Measurements from ENCODE around the gene FHIT.
"Not testable (repeated sequence)": the region's sequence is repeated elsewhere in the genome, so short reads cannot be mapped to it uniquely, and the experiment has no call there.

FHIT gene

DNA sequence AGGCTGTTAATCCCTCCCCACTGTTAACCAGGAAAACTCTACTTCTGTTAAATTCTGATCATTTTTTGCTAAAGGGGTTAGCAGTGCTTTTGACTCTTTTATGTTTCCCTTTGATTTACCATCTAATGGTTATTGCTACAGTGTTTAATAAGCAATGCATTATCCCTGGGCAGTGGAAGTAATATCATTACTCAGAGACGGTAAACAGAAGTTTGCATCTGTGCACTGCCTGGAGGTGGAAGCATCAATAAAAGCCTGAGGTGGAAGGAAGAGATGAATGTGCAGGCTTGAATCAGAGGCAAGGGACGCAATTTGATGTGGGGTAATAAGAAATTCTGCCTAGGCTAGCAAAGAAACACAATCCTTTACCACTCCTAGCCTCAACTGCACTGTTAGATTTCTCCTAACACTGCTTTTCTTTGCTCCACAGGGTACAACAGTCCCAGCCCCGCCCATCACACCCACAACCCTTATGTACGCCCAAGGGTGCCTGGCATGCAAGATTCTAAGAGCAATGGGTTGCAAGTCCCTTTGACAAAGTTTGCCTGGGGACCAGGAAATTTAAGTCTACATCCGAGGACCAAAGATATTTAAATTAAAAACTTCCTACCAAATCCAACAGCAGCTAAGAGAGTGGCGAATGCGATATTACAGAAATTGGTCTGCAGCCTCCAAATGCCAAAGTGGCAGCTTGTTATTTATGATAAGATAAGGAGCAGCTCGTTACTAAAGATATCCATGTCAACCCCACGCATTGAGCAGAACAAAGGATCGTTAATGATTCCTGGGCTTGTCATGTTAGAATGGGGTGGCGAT is 261.4 kb downstream of the FHIT start:
- DNase-seq (ENCODE audit: low read depth in 2 of 2) = no peak

- DNase-seq (ENCODE audit: low read depth in 2 of 2) = not testable (repeated sequence)
Observed at GRCh38 chr3:60987191-60987590, 264.1 kb downstream of the FHIT start.

DNA sequence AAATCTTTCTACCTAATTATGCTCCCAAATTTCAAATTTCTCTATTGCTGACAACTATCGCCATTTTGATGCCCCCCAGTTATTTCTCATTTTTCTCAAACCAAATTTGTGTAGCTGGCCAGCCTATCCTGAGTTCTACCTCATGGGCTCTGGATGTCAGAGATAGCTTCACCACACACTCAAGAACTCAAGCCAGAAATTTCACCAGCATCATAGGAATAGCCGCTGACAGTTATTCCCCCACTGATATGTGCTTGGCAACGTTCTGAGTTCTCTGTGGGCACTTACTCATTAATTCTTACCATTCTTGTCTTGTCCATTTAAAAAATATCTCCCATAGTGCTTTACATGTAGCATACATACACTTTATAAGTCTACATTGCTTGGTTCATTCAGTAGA is 264.7 kb downstream of the FHIT start:
- DNase-seq (ENCODE audit: low read depth in 2 of 2) = no peak

DNA sequence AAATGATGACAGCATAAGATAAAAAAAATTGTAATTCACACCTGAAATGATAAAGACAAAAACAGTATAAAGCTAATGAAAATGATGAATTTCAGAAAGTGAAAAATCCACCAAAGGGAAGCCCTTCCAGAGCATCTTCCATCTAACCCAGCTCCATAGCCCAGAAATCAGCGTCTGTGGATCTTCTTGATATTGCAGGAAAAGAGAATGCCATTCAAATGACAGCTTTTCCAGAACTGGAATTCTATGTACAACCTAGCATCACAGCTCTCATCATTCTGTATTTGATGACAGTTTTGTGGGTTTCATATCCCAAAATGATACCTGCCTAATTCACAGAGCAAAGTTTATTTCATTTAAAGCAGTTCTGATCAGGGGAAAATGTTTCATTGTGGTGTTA is 267.3 kb downstream of the FHIT start:
- DNase-seq (ENCODE audit: low read depth in 2 of 2) = no peak

DNA sequence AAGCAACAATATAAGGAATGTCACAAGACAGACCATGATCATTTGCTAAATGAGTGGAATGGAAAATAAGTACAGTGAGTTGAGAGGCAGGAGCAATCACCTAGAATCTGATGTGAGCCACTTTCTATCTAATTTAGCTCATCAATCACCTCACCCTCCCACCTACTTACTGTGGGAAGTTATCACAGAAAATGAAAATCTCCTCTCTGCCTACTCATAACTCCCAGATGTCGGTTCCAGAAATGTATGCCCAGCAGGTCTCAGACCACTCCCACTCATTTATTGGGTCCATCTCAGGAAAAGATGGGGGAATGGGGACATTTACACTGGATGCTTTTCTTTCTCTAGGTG is 270.9 kb downstream of the FHIT start:
- no peak for DNase-seq (ENCODE audit: low read depth in 2 of 2)

DNA sequence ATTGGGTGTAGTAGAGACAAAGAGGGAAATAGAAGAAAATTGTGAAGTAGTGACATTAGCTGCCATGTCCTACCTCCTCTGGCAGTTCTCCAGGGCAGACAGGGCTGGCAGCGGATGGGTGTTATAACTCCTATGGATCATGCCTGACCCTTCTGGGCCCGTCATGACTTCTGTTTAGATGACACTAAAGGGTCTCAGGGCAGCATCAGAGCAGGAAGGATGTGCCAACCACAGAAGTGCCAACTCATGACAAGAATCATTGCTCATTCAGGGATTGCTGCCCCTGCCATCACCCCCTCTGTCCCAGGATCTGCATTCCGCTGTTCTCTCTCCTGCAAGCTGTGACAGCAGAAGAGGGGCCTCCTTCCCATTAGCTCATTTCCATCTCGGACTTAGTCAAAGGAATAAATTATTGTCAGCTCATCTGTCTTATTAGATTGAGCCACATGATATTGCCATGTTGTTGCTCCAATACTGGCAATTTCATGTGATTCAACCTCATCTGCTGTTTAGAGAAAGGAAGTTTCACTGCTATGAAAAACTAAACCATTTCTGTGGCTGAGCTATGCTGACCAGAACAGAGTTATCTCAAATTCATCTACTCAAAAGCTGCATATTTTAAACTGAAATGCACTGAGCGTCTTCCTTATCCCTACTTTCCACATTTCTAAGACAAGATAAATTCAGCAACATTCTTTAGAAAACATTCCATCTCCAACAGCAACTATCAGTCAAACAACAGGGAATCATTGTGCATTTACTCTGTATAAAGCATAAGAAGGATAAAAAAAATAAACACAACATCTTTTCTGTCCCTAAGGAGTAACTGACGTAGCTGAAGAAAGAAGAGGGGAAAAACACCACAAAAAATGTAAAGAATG is 271.6 kb downstream of the FHIT start:
- DNase-seq (ENCODE audit: low read depth in 2 of 2) = no peak

- DNase-seq (ENCODE audit: low read depth in 2 of 2) = no peak
Observed at GRCh38 chr3:60973321-60973720, 277.9 kb downstream of the FHIT start.

DNA sequence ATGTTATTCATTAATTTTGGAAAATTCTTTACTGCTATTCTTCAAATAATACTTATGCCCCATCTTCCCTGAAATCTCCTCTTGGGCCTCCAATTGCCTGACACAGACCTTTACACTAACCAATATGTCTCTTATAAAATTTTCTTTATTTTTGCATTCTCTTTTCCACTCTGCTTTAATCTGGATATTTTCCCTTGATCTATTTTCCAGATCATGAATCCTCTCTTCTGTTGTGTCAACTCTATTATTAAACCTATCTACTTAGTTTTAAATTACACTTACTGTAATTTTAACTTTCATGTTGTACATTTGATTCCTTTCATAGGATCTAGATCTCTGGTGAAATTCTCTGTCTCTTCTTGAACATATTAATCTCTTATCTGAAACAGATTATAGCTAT is 278.7 kb downstream of the FHIT start:
- no peak for DNase-seq (ENCODE audit: low read depth in 2 of 2)

- DNase-seq (ENCODE audit: low read depth in 2 of 2) = no peak
Observed at GRCh38 chr3:60970850-60971249, 280.4 kb downstream of the FHIT start.

DNA sequence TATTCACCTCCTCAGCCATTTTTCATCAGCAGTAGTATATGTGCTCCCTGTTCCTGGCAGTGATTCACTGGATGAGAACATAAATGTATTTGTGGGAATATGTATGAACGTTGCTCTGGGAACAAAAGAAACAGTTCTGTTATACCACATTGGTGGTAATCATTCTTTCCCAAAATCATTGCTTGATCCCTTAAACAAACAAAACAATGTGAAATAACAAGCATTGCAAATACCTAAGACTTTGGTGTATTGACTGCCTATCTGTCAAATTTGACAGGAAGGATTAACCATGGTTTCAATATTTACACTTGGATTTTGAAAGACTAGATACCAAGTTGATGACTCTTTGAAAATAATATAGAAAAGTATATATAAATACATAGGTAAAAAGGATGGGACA is 284.1 kb downstream of the FHIT start:
- no peak for DNase-seq (ENCODE audit: low read depth in 2 of 2)

DNA sequence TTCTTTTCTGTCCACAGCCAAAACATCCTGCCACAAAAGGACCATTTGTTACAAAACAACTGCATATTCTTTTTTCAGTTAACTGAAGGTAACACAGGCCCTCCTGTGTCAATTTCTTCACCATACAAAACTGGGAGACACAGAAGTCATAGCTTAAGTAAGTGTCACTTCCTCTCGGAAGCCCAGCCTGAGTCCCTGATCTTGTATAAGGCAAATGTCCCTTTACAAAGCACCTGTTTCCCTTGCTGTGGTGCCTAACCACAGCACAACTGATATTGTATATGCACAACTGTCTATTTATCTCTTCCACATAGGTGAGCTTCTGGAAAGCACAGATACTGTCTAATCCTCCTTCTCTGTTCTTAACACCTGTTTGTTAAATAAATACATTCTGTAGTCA is 293.7 kb downstream of the FHIT start:
- no peak for DNase-seq (ENCODE audit: low read depth in 2 of 2)

DNA sequence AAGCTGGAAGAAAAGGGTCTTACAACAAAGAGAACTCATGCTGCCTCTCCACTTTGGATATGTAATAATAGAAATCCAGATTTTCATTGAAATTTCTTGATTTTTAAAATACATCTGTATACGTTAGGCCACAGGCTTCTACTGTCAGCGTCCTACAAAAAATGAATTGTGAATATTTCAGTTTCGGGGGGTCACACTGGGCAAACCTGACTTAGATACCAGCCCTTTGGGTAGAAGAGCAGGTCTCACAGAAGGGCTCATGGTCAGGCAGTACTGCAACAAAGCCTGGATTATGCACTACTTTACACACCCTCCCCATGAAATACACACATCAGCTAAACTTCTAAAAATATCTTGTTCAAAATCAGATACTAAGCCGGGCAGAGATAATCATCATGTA is 294.5 kb downstream of the FHIT start:
- no peak for DNase-seq (ENCODE audit: low read depth in 2 of 2)

DNA sequence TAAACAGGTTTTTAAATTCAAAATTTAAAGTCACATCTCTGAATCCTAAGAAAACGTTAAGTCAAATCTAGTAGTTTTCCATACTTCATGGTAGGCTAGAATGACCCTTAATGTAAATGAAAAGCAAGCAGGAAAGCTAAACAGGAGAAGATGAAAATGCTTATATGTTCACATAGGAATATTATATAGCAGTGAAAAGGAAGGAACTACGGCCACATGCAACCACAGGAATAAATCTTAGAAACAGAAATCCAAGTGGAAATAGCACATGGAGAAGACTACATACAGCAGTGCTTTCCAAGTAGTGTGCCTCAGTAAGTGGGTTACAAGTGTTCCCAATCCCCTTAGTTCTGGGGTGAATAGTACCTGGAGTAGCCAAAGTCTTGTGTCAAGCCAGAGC is 296.2 kb downstream of the FHIT start:
- DNase-seq (ENCODE audit: low read depth in 2 of 2) = no peak

DNA sequence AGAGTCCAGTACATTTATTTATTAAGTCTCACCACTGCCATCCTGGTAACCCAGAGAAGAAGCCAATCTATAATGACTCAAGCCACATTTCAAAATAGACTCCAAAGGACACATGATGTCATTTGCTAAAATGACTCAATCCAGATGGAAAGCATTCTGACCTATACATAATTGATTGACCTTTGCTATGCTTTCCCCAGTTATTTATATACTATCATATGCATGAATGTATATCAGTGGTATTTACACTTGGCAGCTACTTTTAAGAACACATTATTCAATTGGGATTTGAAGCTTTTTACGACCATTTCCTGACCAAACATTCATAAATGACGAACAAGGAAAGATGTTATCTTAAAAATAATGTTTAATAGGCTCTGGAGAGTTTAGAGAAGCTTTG is 297.2 kb downstream of the FHIT start:
- DNase-seq (ENCODE audit: low read depth in 2 of 2) = no peak

DNA sequence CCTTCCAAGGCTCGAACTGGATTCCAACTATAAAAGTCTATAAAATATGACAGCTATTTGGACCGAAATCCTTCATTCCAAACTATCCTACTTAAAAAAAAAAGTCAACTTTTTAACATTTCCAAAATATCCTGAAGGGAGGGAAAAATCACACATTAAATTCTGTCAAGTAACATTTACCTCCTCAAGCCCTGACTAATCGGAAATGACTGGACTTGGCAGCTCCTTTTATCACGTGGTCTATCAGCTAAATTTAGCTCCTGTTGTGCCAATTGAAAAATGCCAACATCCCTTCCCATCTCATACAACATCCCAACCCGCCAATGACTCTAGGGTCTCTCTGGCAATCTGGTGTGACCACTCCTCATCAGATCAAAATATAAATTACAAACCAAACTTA is 297.9 kb downstream of the FHIT start:
- DNase-seq (ENCODE audit: low read depth in 2 of 2) = no peak

DNA sequence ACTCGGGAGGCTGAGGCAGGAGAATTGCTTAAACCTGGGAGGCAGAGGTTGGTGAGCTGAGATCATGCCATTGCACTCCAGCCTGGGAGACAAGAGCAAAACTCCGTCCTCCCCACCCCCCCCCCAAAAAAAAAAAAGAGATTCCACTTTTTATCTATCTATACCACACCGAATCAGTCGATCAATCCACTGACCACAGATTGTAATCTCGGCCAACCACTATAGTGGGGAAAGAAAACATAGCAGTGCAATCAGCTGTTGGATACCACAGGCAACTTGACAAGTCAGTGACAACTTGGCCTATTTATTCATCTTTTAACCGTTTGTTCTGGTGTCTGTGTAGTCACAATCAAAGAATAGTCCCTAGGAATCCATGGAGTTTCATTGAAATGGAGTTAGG is 299.2 kb downstream of the FHIT start:
- DNase-seq (ENCODE audit: low read depth in 2 of 2) = no peak

DNA sequence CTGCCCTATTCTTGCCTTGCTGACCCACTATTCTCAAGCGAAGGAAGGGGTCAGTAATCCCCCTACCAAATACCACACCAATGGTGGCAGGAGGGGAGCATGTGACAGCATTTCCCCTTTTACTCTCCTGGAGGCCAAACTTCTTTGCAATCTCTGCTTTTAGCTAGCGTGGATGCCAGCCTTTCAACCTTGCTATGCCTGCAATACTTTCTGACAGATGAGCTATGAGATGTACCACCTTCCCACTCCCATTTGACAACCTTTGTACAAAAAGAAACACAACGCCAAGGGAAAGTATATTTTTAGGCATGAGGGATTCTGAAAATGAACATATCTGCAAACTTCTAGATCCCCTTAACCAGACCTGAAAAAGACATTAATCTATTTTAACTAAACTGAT is 302.1 kb downstream of the FHIT start:
- DNase-seq (ENCODE audit: low read depth in 2 of 2) = no peak

DNA sequence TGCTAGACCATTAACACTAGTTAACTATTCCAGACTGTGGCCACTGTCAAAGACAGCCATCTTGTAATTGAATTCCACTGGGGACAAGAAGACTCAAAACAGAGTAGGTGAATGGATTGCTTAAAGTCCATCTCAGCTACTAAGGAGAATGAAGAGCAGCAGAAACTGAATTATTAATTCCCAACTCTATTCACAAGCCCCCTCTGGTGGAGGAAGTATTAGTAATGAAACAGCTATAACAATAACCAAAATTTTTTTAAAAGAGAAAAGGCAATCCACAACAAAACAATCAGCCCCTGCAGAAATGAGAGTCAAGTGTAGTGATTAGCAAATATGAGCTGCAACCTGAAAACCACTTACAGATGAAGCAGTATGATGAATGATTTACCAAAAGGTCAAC is 302.8 kb downstream of the FHIT start:
- no peak for DNase-seq (ENCODE audit: low read depth in 2 of 2)

GRCh38 chr3:60935709-60936108 is 315.5 kb downstream of the FHIT start:
- no peak for DNase-seq (ENCODE audit: low read depth in 2 of 2)

DNA sequence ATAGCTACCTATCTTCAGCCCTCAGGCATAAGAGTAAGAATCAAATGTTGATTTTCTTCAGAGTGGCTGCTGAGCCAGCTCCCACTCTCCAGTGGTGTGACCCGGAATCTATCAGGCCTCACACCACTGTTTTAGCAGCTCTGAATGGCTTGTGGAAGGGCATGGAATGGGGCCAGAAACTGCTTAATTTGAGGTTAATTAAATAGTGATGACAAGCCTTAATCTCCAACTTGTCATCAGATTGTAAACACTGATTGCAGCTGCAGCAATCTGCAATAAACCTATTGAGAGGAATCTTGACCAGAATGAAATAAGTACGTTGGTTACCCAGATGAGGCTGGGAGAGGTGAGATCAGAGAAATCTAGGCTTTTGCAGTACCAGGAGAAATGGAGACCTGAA is 317.4 kb downstream of the FHIT start:
- DNase-seq (ENCODE audit: low read depth in 2 of 2) = no peak

- no peak for DNase-seq (ENCODE audit: low read depth in 2 of 2)
Observed at GRCh38 chr3:60932643-60933042, 318.6 kb downstream of the FHIT start.

DNA sequence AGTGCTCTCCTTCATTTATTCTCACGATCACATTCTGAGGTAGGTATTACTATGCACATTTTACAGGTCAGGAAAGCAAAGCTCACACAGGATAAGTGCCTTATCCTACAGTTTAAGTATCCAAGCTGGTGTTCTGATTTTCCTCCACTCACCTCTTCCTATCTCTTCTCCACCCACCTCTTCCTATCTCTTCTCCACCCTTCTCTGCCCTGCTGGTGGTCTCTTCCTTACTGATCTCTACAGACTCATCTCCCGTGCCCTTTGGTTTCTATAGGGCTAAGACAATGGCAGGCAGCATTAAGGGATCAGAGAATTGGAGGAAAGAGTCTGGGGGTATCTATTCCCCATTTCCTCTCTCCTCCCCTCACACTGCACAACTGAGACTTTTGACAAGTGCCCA is 319.1 kb downstream of the FHIT start:
- DNase-seq (ENCODE audit: low read depth in 2 of 2) = no peak

- no peak for DNase-seq (ENCODE audit: low read depth in 2 of 2)
Observed at GRCh38 chr3:60931452-60931851, 319.8 kb downstream of the FHIT start.
